ENCODE data around the gene STAT1. TPM values are rescaled to one million over a fixed set of nuclear protein-coding genes. Genes with fewer than 3 reads are reported as not detected.
A peak's percentile ranks its signal among the peaks of the same experiment; 100 is the strongest.

Gene STAT1
- total RNA-seq, 4 donors from 2014 or later = 23.2 to 67.8 (median 52.2) TPM

GRCh38 chr2:190981333-190981732 lies 32.6 kb downstream of the STAT1 start:
- H3K4me3 ChIP-seq = no peak overlapping the region
- TF ChIP-seq POLR2AphosphoS5 (IDR thresholded peaks at IDR 0.05) (no peak), POLR2A (IDR thresholded peaks at IDR 0.05) (no peak)
- H3K27me3 ChIP-seq = no peaks in the 10 kb centered on the region
- 92 to 94% methylated on average over 5 to 6 of the region's 6 CpGs for WGBS, 2 donors (ENCODE audit: low coverage in 1 of 2)
- no peaks in the 10 kb centered on the region for H3K9me3 ChIP-seq
- peaks cover 0 to 8% (median 0%) of the 10 kb centered on the region in 4 donors for H3K4me1 ChIP-seq
- in situ Hi-C loops (cut with MboI; ENCODE audit: low pct_ligation_motif_present in 1 of 4, low pct_unique_long_range_greater_than_20kb in 1 of 4, low sequenced_read_pairs in 3 of 4) = no loop called here
- peaks cover 0 to 89% (median 40%) of the 10 kb centered on the region in 4 donors for H3K36me3 ChIP-seq
- intact Hi-C loops (cut with DNase I; ENCODE audit: low total_unique reads) = no loop called here
- no peak for DNase-seq
- H3K27ac ChIP-seq = no peak overlapping the region

- peaks cover 0 to 8% (median 0%) of the 10 kb centered on the region in 4 donors for H3K4me1 ChIP-seq
- in situ Hi-C loops (cut with MboI; ENCODE audit: low pct_ligation_motif_present in 1 of 4, low pct_unique_long_range_greater_than_20kb in 1 of 4, low sequenced_read_pairs in 3 of 4) (no loop called here), intact Hi-C loops (cut with DNase I; ENCODE audit: low total_unique reads) (no loop called here)
- H3K9me3 ChIP-seq = no peaks in the 10 kb centered on the region
- peaks cover 0 to 90% (median 40%) of the 10 kb centered on the region in 4 donors for H3K36me3 ChIP-seq
- no peak for DNase-seq
- no peaks in the 10 kb centered on the region for H3K27me3 ChIP-seq
- H3K27ac ChIP-seq = peak overlapping the region in 2 of 4 donors; percentile 27 to 51
- no peak for TF ChIP-seq EP300 (IDR thresholded peaks at IDR 0.05; ENCODE audit: low read depth)
- no peak for TF ChIP-seq CTCF (IDR thresholded peaks at IDR 0.05)
- TF ChIP-seq POLR2A (IDR thresholded peaks at IDR 0.05) = no peak
- TF ChIP-seq POLR2AphosphoS5 (IDR thresholded peaks at IDR 0.05) = no peak
- no peak overlapping the region for H3K4me3 ChIP-seq
- WGBS, 2 donors (ENCODE audit: low coverage in 1 of 2) = 57% methylated on average over 9 to 10 of the region's 10 CpGs
Observed at GRCh38 chr2:190980630-190981209, 33.3 kb downstream of the STAT1 start.

GRCh38 chr2:190979906-190980629 lies 33.9 kb downstream of the STAT1 start:
- Histone ChIP-seq H3K4me1 (peaks cover 0 to 8% (median 0%) of the 10 kb centered on the region in 4 donors), H3K27me3 (no peaks in the 10 kb centered on the region), H3K9me3 (no peaks in the 10 kb centered on the region), H3K27ac (peak overlapping the region in 3 of 4 donors; percentile 20 to 51 (median 27)), H3K4me3 (no peak overlapping the region), H3K36me3 (peaks cover 0 to 93% (median 41%) of the 10 kb centered on the region in 4 donors)
- 20 to 37% methylated on average over 2 to 14 of the region's 14 CpGs for WGBS, 2 donors (ENCODE audit: low coverage in 1 of 2)
- TF ChIP-seq CTCF (IDR thresholded peaks at IDR 0.05) (no peak), POLR2AphosphoS5 (IDR thresholded peaks at IDR 0.05) (no peak), EP300 (IDR thresholded peaks at IDR 0.05; ENCODE audit: low read depth) (no peak), POLR2A (IDR thresholded peaks at IDR 0.05) (no peak)
- DNase-seq = peak; percentile 49
- in situ Hi-C loops (cut with MboI; ENCODE audit: low pct_ligation_motif_present in 1 of 4, low pct_unique_long_range_greater_than_20kb in 1 of 4, low sequenced_read_pairs in 3 of 4) (no loop called here), intact Hi-C loops (cut with DNase I; ENCODE audit: low total_unique reads) (no loop called here)

- H3K9me3 ChIP-seq = no peaks in the 10 kb centered on the region
- H3K4me1 ChIP-seq = peaks cover 0 to 8% (median 0%) of the 10 kb centered on the region in 4 donors
- no peak overlapping the region for H3K4me3 ChIP-seq
- TF ChIP-seq POLR2AphosphoS5 (IDR thresholded peaks at IDR 0.05) (no peak), CTCF (IDR thresholded peaks at IDR 0.05) (no peak), POLR2A (IDR thresholded peaks at IDR 0.05) (no peak), EP300 (IDR thresholded peaks at IDR 0.05; ENCODE audit: low read depth) (no peak)
- WGBS, 2 donors (ENCODE audit: low coverage in 1 of 2) = 83 to 93% methylated on average over 7 to 17 of the region's 17 CpGs
- in situ Hi-C loops (cut with MboI; ENCODE audit: low pct_ligation_motif_present in 1 of 4, low pct_unique_long_range_greater_than_20kb in 1 of 4, low sequenced_read_pairs in 3 of 4) (no loop called here), intact Hi-C loops (cut with DNase I; ENCODE audit: low total_unique reads) (no loop called here)
- no peak overlapping the region for H3K27ac ChIP-seq
- H3K27me3 ChIP-seq = no peaks in the 10 kb centered on the region
- peaks cover 0 to 93% (median 44%) of the 10 kb centered on the region in 4 donors for H3K36me3 ChIP-seq
- no peak for DNase-seq
Observed at GRCh38 chr2:190978389-190979053, 35.5 kb downstream of the STAT1 start.
